Measurements from ENCODE around the gene CHST11. TPM values are rescaled to one million over a fixed set of nuclear protein-coding genes. Genes with fewer than 3 reads are reported as not detected.

The CHST11 gene
- total and polyA plus RNA-seq, 2 of the 4 experiments (the other 2 are of a cell fraction) = 1.4 to 2.7 TPM

DNA sequence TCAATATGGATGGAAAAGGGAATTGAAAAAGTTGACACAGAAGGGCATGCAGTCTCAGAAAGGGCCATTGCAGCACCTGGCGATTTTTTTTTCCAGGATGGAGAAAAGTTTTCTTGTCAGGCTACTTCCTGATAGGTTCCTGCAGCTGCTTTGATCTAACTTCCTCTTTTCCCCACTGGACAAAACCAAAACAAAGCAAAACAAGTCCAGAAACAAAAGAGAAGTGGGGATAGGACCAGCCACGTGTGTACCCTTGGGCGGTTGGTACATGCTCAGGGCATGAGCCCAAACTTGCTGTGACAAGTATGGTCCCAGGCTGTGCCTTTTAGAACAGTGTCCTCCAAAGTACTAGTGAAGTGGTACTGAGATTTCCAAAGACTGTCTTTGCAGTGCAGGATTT is 89.8 kb downstream of the CHST11 start:
- H3K27ac ChIP-seq (ENCODE audit: insufficient read depth, low read length) = no peak overlapping the region
- no peaks in the 10 kb centered on the region for H4K20me1 ChIP-seq (ENCODE audit: insufficient read depth, low read length)
- no peak overlapping the region for H4K91ac ChIP-seq (ENCODE audit: insufficient read depth, low read depth, low read length)
- no peak overlapping the region for H3K4me2 ChIP-seq (ENCODE audit: low read depth, low read length)
- no peak overlapping the region for H2AFZ ChIP-seq (replicated peaks; ENCODE audit: low read length, poor library complexity)
- ChIA-PET CTCF (interaction anchor here (0.7 kb wide), 1 partner anchor 21 kb away, joined by 3 read pairs; no protein-coding TSS in a partner anchor), POLR2A (ENCODE audit: unreplicated experiment) (no interaction called here)
- H4K8ac ChIP-seq (ENCODE audit: low read depth in 2 of 2, low read length in 2 of 2) = no peak overlapping the region
- no peak overlapping the region for H3K56ac ChIP-seq (ENCODE audit: extremely low read depth, insufficient read depth, low read length)
- no peaks in the 10 kb centered on the region for H3K79me1 ChIP-seq (ENCODE audit: low read depth in 1 of 2, low read length in 2 of 2)
- no peak overlapping the region for H3K4me3 ChIP-seq (ENCODE audit: insufficient read depth, low read depth, low read length)
- no peak overlapping the region for H2BK15ac ChIP-seq (ENCODE audit: low read depth, low read length)
- no peak overlapping the region for H2BK5ac ChIP-seq (ENCODE audit: low read depth, low read length, poor library complexity, severe bottlenecking)
- H3K18ac ChIP-seq (ENCODE audit: low read depth, low read length) = no peak overlapping the region
- dilution Hi-C loops (cut with HindIII; ENCODE audit: low sequenced_read_pairs, unreplicated experiment) = no loop called here
- 80% methylated on average over 2 of the region's 3 CpGs; no CpG with 5 or more reads in 1 of the 2 experiments for WGBS, 2 experiments (ENCODE audit: extremely low coverage in 2 of 2, insufficient read length in 1 of 2)
- H2BK20ac ChIP-seq (ENCODE audit: low read depth, low read length) = no peak overlapping the region
- H3K4ac ChIP-seq (ENCODE audit: low read depth, low read length) = no peak overlapping the region
- no peaks in the 10 kb centered on the region for H3K9me3 ChIP-seq (ENCODE audit: control insufficient read depth, insufficient read depth, low read length)
- no peak overlapping the region for H2AK9ac ChIP-seq (replicated peaks; ENCODE audit: low read depth, low read length, poor library complexity)
- peaks cover 9% of the 10 kb centered on the region for H3K27me3 ChIP-seq (ENCODE audit: control insufficient read depth, insufficient read depth, low read length)
- in situ Hi-C loops (cut with MboI; ENCODE audit: low sequenced_read_pairs) = no loop called here
- no peak overlapping the region for H3K14ac ChIP-seq (replicated peaks; ENCODE audit: low read depth, low read length)
- no peak for ATAC-seq (ENCODE audit: low read depth)
- H3K36me3 ChIP-seq (ENCODE audit: control insufficient read depth, insufficient read depth, low read length) = no peaks in the 10 kb centered on the region
- TF ChIP-seq RFX5 (IDR thresholded peaks at IDR 0.05; ENCODE audit: low read depth, low read length) (no peak), NFE2L2 (IDR thresholded peaks at IDR 0.05; ENCODE audit: low read depth, low read length) (no peak), POLR2A (IDR thresholded peaks at IDR 0.05; ENCODE audit: low read depth, low read length) (no peak), CEBPB (IDR thresholded peaks at IDR 0.05; ENCODE audit: low read depth, low read length) (no peak), RCOR1 (IDR thresholded peaks at IDR 0.05; ENCODE audit: insufficient replicate concordance, low read length) (no peak), RAD21 (IDR thresholded peaks at IDR 0.05; ENCODE audit: low read length) (no peak), MXI1 (IDR thresholded peaks at IDR 0.05; ENCODE audit: borderline replicate concordance, low read depth, low read length) (no peak), BHLHE40 (IDR thresholded peaks at IDR 0.05; ENCODE audit: low read depth, low read length) (no peak), MAFK (IDR thresholded peaks at IDR 0.05; ENCODE audit: low read depth, low read length) (no peak)
- TF ChIP-seq, protein P1, sequence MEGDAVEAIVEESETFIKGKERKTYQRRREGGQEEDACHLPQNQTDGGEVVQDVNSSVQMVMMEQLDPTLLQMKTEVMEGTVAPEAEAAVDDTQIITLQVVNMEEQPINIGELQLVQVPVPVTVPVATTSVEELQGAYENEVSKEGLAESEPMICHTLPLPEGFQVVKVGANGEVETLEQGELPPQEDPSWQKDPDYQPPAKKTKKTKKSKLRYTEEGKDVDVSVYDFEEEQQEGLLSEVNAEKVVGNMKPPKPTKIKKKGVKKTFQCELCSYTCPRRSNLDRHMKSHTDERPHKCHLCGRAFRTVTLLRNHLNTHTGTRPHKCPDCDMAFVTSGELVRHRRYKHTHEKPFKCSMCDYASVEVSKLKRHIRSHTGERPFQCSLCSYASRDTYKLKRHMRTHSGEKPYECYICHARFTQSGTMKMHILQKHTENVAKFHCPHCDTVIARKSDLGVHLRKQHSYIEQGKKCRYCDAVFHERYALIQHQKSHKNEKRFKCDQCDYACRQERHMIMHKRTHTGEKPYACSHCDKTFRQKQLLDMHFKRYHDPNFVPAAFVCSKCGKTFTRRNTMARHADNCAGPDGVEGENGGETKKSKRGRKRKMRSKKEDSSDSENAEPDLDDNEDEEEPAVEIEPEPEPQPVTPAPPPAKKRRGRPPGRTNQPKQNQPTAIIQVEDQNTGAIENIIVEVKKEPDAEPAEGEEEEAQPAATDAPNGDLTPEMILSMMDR (conservative IDR thresholded peaks at IDR 0.05; ENCODE audit: low read depth, low read length) = no peak
- TF ChIP-seq, protein P2, sequence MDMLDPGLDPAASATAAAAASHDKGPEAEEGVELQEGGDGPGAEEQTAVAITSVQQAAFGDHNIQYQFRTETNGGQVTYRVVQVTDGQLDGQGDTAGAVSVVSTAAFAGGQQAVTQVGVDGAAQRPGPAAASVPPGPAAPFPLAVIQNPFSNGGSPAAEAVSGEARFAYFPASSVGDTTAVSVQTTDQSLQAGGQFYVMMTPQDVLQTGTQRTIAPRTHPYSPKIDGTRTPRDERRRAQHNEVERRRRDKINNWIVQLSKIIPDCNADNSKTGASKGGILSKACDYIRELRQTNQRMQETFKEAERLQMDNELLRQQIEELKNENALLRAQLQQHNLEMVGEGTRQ (IDR thresholded peaks at IDR 0.05; ENCODE audit: low read depth, low read length) = no peak
- TF ChIP-seq, protein P3, sequence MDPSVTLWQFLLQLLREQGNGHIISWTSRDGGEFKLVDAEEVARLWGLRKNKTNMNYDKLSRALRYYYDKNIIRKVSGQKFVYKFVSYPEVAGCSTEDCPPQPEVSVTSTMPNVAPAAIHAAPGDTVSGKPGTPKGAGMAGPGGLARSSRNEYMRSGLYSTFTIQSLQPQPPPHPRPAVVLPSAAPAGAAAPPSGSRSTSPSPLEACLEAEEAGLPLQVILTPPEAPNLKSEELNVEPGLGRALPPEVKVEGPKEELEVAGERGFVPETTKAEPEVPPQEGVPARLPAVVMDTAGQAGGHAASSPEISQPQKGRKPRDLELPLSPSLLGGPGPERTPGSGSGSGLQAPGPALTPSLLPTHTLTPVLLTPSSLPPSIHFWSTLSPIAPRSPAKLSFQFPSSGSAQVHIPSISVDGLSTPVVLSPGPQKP (IDR thresholded peaks at IDR 0.05; ENCODE audit: borderline replicate concordance, low read depth, low read length) = no peak
- no peak overlapping the region for H2AK5ac ChIP-seq (ENCODE audit: low read depth, low read length)
- no peaks in the 10 kb centered on the region for H3K4me1 ChIP-seq (ENCODE audit: control insufficient read depth, insufficient read depth, low read length)
- BruUV-seq (replicated peaks) = no TSS peak
- H4K5ac ChIP-seq (ENCODE audit: low read depth, low read length) = no peak overlapping the region
- no peaks in the 10 kb centered on the region for H3K9me1 ChIP-seq (ENCODE audit: insufficient read depth, low read length)
- H2BK120ac ChIP-seq (ENCODE audit: low read depth, low read length) = no peak overlapping the region
- intact Hi-C loops (cut with micrococcal nuclease) = no loop called here
- no peak overlapping the region for H3K9ac ChIP-seq (ENCODE audit: low read depth, low read length)
- H3K23ac ChIP-seq (ENCODE audit: low read depth, low read length) = no peak overlapping the region
- no peak for DNase-seq
